Stimulated activated CD8-positive, alpha-beta memory T cell treated with anti-CD3 and anti-CD28 coated beads, Interleukin-12 subunit alpha, Interleukin-12 subunit beta, amount 100 ng/mL, for 4 hours (primary cell): ENCODE results near the gene SLC22A17.
A peak's percentile ranks its signal among the peaks of the same experiment; 100 is the strongest.

Experiments
- DNase-seq: peaks from one replicate; pipeline ENCODE4 v3.0.0-alpha.2; 2020; ENCODE audit warnings: low read depth

Gene SLC22A17

DNA sequence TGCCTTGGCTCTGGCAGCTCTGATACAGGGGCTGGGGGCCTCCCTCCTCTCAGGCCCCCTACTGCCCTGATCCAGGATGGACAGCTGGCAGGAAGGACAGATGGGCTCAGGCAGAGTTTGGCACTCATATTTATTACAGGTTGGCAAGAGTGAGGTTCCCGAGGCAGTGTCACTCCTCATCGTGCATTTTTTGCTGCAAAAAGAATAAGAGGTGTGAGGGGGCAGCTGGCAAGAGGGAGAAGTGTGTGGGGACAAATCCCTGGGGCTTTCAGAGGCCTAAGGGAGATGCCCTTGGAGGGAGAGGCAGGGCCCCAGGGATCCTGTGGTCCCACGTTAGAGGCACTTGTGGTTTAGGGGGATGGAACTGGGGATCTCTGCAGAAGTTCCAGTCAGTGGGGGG, 29.2 kb upstream of the SLC22A17 start:
- DNase-seq, result no peak

DNA sequence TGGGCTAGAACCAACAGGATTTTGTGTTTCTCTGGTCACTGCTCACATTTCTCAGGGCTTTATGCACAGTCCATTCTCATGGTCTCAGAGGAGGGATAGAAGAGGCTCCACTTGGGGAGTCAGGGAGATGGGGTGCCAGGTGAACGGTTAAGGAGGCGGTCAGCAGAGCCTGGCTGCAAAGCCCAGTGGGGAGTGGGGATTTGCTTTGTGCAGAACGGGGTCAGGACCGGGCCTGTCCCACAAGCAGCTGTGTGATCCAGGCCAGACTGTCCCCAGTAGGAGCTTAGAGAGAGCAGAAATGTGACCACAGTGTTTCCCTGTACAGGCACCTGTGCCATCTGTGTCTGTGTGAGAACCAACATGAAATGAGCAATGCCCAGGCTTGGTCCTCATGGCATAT, 28.3 kb upstream of the SLC22A17 start:
- no peak for DNase-seq

GRCh38 chr14:23380197-23380914, 27.7 kb upstream of the SLC22A17 start:
- DNase-seq, result no peak

DNA sequence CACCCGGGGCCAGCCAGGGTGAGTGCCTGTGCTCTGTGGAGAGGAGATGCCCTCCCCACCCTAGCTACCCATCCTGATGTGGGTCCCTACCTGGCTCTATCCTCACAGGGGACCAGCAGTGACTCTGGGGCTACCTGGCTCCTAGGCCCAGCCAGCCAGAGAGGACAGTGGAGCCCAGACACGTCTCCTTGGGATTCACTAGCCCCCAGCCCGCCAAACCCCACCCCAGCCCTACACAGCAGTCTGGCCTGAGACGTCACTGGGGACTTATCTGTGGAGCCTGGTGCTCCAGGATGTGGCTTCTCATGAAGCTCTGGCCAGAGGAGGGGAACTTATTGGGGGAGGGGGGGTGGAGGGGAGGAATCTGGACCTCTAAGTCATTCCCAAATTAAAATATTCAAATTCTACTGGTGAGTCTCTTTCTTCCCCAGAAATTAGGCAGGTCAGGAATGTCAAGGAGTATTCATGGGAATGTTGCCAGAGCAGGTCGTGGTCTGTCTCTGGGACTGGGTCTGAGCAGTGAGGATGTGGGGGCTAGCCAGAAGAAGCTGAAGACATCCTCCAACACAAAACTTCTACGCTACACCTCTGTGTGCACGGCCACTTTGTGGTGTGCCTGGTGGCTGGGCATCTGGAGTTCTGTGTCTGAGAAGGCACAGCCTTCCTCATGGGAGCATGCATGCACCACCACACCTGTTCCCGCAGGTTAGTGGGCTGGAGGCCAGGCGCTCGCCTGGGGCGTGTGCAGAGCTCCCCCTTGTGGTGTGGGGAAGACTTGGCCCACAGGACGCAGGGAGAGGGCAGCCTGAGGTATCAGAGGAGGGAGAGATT, 26.9 kb upstream of the SLC22A17 start:
- peak; percentile 37 for DNase-seq

- no peak for DNase-seq
Measured at GRCh38 chr14:23378612-23379220, 26.0 kb upstream of the SLC22A17 start.

DNA sequence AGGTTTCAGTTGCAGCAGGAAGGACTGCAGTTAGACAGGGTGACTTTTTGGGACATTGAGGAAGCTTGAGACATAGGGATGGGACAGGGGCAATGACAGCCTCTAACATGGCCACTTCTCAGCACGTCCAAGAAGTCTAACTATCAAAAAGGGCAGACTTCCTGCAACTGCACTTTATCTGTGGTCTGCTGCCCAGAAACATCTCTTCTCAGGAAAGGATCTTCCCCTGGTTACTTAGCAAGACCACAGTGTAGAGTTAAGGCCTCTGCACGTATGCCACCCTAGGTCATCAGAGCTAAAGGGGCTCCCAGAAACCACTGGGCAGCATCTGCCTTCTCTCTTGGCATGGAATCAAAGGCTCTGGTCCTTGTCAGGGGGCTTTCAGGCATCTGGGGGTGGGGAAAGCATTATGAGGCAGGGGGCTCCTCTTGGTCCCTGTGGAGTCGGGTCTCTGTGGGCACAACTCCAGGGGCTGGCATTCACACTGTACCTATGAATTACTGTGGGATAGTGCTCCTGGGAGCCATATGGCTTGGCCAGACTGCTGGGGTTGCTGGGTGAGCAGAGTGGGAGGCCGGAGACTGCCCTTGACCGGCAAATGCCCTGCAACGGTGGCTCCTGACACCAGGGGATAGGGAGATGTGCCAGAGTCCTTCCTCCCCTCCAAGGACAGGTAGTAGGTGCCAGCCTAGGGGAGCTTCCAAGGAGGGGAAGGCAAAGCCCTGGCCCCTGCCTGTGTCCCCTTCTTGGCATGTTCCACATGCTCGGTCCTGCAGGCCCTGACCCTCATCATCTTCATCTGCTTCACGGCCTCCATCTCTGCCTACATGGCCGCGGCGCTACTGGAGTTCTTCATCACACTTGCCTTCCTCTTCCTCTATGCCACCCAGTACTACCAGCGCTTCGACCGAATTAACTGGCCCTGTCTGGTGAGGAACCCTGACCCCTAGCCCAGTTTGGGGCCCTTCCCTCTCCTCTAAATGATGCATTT, 25.2 kb upstream of the SLC22A17 start:
- no peak for DNase-seq

- DNase-seq, result no peak
Measured at GRCh38 chr14:23377198-23377550, 24.5 kb upstream of the SLC22A17 start.

- DNase-seq, result no peak
Measured at GRCh38 chr14:23376482-23377197, 24.0 kb upstream of the SLC22A17 start, which contains the start of gene CMTM5. Gene CMTM5, plus strand, starts transcription at chr14:23377046. Its CDS starts 206 bp downstream, at chr14:23377252.

GRCh38 chr14:23375527-23376251, 23.0 kb upstream of the SLC22A17 start:
- DNase-seq, result no peak

- DNase-seq, result no peak
Measured at GRCh38 chr14:23373041-23373440, 20.4 kb upstream of the SLC22A17 start.

- DNase-seq, result no peak
Measured at GRCh38 chr14:23372509-23372908, 19.8 kb upstream of the SLC22A17 start, which contains the start of gene IL25. Gene IL25, plus strand, starts transcription at chr14:23372809.

DNA sequence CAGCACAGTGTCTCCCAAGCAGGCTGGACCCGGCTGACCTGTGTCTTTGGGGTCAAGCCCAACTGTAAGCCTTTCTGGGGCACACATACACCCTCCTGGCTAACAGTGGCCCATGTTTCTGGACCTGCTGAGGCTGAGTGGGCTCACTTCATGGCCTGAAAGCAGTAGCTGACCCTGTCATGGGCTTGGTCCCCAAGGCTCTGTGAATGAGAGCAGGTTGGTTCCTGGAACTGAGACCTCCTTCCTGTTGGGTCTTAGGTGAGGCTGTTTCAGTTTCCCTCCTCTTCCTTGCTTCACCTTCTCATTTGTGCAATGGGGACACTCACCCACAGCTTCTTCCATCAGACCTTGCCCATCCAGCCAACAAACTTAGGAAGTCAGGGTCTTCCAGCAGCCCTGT, 19.2 kb upstream of the SLC22A17 start:
- DNase-seq, result no peak

DNA sequence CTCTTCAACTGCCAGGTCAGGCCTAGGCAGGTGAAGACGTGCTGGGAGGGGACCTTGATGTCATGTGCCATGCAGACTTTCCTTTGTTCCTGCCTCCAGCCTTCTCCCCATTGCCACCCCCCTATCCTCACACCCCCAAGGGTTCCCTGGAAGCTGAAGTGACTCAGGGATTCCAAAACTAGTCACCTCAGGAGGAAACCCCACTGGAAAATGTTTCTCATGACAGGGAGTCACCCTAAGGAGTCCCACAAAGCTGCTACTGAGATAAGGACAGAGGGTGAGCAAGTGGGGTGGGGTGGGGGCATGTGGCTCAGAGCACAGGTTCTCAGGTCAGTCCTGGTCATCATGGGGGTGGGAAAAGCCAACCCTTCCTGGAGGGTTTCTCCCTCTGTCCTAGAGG, 17.5 kb upstream of the SLC22A17 start:
- no peak for DNase-seq

GRCh38 chr14:23366426-23366921, 13.8 kb upstream of the SLC22A17 start:
- no peak for DNase-seq

- no peak for DNase-seq
Measured at GRCh38 chr14:23365732-23366425, 13.2 kb upstream of the SLC22A17 start.

DNA sequence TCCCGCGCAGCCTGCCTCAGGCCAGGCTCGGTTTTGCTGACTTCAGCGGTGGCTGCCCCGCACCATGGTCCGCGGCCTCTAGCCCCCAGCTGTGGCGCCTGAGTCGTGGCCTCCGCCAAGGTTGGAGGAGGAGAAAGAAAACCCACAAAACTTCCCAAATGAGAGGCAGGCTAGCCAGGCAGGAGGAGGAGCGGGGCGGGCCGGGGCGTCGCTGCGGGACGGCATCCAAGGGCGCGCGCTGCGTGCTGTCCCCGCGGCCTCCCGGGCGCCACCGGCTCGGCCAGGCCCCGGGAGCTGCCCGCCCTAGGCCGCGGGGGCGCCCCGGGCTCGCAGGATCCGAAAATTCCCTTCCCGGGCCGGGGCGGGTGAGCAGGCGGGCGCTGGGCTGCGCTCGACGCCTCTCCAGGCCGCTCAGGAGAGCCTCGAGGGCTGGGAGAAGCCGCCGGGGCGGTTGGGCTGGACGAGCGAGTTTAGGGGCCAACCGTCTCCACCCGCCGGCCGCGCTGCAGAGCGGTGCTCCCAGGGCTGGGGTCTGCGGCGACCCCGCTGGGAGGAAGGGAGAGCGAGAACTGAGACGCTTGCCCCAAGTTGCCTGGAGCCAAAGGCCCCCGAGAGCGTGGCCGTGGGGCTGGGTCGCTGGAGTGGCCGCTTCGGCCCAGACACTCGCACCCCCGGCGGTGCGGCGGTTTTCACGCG, 12.5 kb upstream of the SLC22A17 start, which contains the start of gene EFS:
TSS of gene EFS (minus strand) at position 137 of the 696 bp plus-strand sequence. CDS start 147 bp downstream, outside the sequence.
- no peak for DNase-seq

- no peak for DNase-seq
Measured at GRCh38 chr14:23364164-23365035, 11.7 kb upstream of the SLC22A17 start.

GRCh38 chr14:23362200-23362599, 9.5 kb upstream of the SLC22A17 start:
- no peak for DNase-seq
